Esophagus squamous epithelium (tissue), 5 donors: Measurements from ENCODE around the gene RARA. TPM values are rescaled to one million over a fixed set of nuclear protein-coding genes. Genes with fewer than 3 reads are reported as not detected.
A peak's percentile ranks its signal among the peaks of the same experiment; 100 is the strongest.

Experiments
- DNase-seq: peaks from one replicate; lab custom pipeline; 2025; lab: John Stamatoyannopoulos, UW
- H3K27ac ChIP-seq, 4 donors: fragments of 200-600 bp; sonication (generic); one replicate each; pipeline ENCODE4 v1.5.1; 2016 to 2019; ENCODE audit warnings: mild to moderate bottlenecking in 1 of 4
- H3K27me3 ChIP-seq, 4 donors: fragments of 200-600 bp; sonication (generic); 1 replicate in 3 of 4; 2 replicates in 1 of 4; pipeline versions ENCODE4 v1.5.1 to v1.6.0; 2017 to 2021; ENCODE audit warnings: antibody characterized with exemption in 1 of 4
- H3K36me3 ChIP-seq, 3 donors: fragments of 200-600 bp; sonication (generic); one replicate each; pipeline ENCODE4 v1.5.1; 2016 to 2019
- H3K4me1 ChIP-seq, 3 donors: fragments of 200-600 bp; sonication (generic); one replicate each; pipeline ENCODE4 v1.5.1; 2017 to 2019
- H3K4me3 ChIP-seq, 4 donors: fragments of 200-600 bp; sonication (generic); 1 replicate in 3 of 4; 2 replicates in 1 of 4; pipeline ENCODE4 v1.5.1; 2016 to 2019; ENCODE audit warnings: mild to moderate bottlenecking in 2 of 4, moderate library complexity in 1 of 4
- H3K9me3 ChIP-seq, 3 donors: fragments of 200-600 bp; sonication (generic); one replicate each; pipeline ENCODE4 v1.5.1; 2016 to 2019
- CTCF ChIP-seq, 6 experiments: fragments of 450-650 bp in 4 of 6; fragments of 200-600 bp in 2 of 6; sonication (generic) in 2 of 6; IDR thresholded peaks; one replicate each; pipeline ENCODE4 v1.5.1; 2016 to 2019; ENCODE audit warnings: antibody characterized with exemption in 6 of 6, mild to moderate bottlenecking in 4 of 6, moderate library complexity in 4 of 6
- POLR2A ChIP-seq, 4 donors: fragments of 450-650 bp; IDR thresholded peaks; one replicate each; pipeline ENCODE4 v1.6.1; 2017; ENCODE audit warnings: antibody characterized with exemption in 4 of 4, mild to moderate bottlenecking in 4 of 4, moderate library complexity in 3 of 4
- WGBS, 2 donors: methylation state at CpG; one replicate each; pipeline ENCODE4 v1.1.5; 2018; 5-methylcytosine and 5-hydroxymethylcytosine counted together
- intact Hi-C: fragments of 100-400 bp; cut with DNase I; formaldehyde crosslinking; loops from one replicate; pipeline ENCODE4 v1.15.0; 2022
- total RNA-seq, 4 donors: library from RNA; depleted of rRNA; stranded (reverse); fragments of >200 nt; gene quantifications; one replicate each; pipeline ENCODE4 v1.1.0, GENCODE V29; 2016
- donor health status: DM: yes; HTN: yes; CAD: no.

Gene RARA
- total RNA-seq, 4 donors from 2014 or later = 6.7 to 14.2 (median 10.8) TPM

GRCh38 chr17:40340880-40341807, 32.2 kb downstream of the RARA start:
- H3K4me1 ChIP-seq = peaks cover 40 to 99% (median 62%) of the 10 kb centered on the region in 3 donors
- no peaks in the 10 kb centered on the region for H3K36me3 ChIP-seq
- 0% methylated on average over 2 to 5 of the region's 55 CpGs for WGBS, 2 donors
- DNase-seq = peak; percentile 70
- TF ChIP-seq CTCF (IDR thresholded peaks at IDR 0.05) = peak in 4 of 6 experiments; percentile 10 to 34 (median 24)
- TF ChIP-seq POLR2A (IDR thresholded peaks at IDR 0.05) = peak in 2 of 4 donors; percentile 70 to 77
- H3K27me3 ChIP-seq = no peaks in the 10 kb centered on the region
- peak overlapping the region; percentile 86 to 98 (median 94) for H3K27ac ChIP-seq
- intact Hi-C loops = no loop called here
- no peaks in the 10 kb centered on the region for H3K9me3 ChIP-seq
- H3K4me3 ChIP-seq = peak overlapping the region; percentile 44 to 84 (median 72)

- intact Hi-C loops = no loop called here
- no peak for DNase-seq
- no peaks in the 10 kb centered on the region for H3K36me3 ChIP-seq
Observed at GRCh38 chr17:40341808-40342503, 33.0 kb downstream of the RARA start.

GRCh38 chr17:40342504-40343218, 33.7 kb downstream of the RARA start:
- WGBS, 2 donors = 7 to 22% methylated on average over 6 of the region's 38 CpGs
- Histone ChIP-seq H3K4me1 (peaks cover 55 to 99% (median 72%) of the 10 kb centered on the region in 3 donors), H3K4me3 (peak overlapping the region; percentile 44 to 84 (median 72)), H3K27me3 (no peaks in the 10 kb centered on the region), H3K27ac (peak overlapping the region; percentile 86 to 98 (median 94)), H3K36me3 (no peaks in the 10 kb centered on the region), H3K9me3 (no peaks in the 10 kb centered on the region)
- intact Hi-C loops = no loop called here
- no peak for DNase-seq
- TF ChIP-seq POLR2A (IDR thresholded peaks at IDR 0.05) (no peak), CTCF (IDR thresholded peaks at IDR 0.05) (no peak)

More at GRCh38 chr17:40341808-40342503, 33.0 kb downstream of the RARA start:
- WGBS, 2 donors = 0 to 5% methylated on average over 6 to 11 of the region's 55 CpGs
- no peak for TF ChIP-seq CTCF (IDR thresholded peaks at IDR 0.05)
- TF ChIP-seq POLR2A (IDR thresholded peaks at IDR 0.05) = peak in 2 of 4 donors; percentile 17 to 22
- H3K9me3 ChIP-seq = no peaks in the 10 kb centered on the region
- H3K4me3 ChIP-seq = peak overlapping the region; percentile 44 to 84 (median 72)
- H3K4me1 ChIP-seq = peaks cover 48 to 99% (median 66%) of the 10 kb centered on the region in 3 donors
- peak overlapping the region; percentile 86 to 98 (median 94) for H3K27ac ChIP-seq
- no peaks in the 10 kb centered on the region for H3K27me3 ChIP-seq

- intact Hi-C loops = no loop called here
- peak overlapping the region; percentile 44 to 84 (median 72) for H3K4me3 ChIP-seq
- no peaks in the 10 kb centered on the region for H3K9me3 ChIP-seq
- TF ChIP-seq CTCF (IDR thresholded peaks at IDR 0.05) (no peak), POLR2A (IDR thresholded peaks at IDR 0.05) (no peak)
- H3K36me3 ChIP-seq = no peaks in the 10 kb centered on the region
- peak overlapping the region; percentile 86 to 98 (median 94) for H3K27ac ChIP-seq
- H3K27me3 ChIP-seq = no peaks in the 10 kb centered on the region
- 26 to 34% methylated on average over 5 to 9 of the region's 15 CpGs for WGBS, 2 donors
- H3K4me1 ChIP-seq = peaks cover 63 to 99% (median 72%) of the 10 kb centered on the region in 3 donors
- no peak for DNase-seq
Observed at GRCh38 chr17:40343219-40344119, 34.5 kb downstream of the RARA start.
